ENCODE data around the gene RAB6B.

RAB6B gene

DNA sequence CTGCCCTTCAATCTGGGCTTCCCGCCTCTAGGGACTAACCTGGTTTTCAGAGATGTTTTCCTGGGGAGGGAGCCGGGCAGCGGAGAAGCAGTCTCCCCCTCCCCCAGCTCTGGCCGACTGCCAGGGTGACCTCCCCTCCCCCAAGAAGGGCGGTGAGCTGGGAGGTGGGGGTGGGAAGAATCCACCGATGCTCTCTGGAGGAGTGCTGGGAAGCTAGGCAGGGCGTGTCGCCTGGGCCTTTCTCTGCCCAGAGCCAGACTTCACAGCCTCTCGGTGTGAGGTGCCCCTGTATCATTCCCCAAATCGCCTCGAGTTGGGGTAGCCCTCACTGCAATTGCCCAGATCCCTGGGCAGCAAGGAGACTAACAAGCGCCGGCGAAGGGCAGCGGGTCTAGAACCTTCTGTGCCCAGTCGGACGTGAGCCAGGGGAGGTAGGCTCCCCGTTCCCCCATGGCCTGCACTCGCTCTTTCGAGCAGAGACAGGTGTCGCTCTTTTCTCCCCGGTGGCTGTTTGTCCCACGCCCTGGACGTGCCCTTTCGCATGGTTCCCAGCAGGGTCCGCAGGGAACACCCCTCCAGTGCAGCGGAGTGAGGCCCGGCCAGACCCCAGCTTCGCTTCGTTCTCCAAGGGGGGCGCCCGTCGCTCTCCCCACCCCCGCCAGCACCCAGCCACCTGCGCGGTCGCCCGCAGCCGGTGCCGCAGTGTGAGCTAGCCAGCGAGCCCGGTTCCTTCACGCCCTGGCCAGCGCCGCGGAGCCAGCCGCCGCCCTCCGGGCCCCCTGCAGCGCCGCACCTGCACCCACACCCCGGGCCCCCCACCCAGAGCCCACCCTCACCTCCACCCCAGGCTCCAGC, 1.1 kb downstream of the RAB6B start:
- DNase-seq = no peak

DNA sequence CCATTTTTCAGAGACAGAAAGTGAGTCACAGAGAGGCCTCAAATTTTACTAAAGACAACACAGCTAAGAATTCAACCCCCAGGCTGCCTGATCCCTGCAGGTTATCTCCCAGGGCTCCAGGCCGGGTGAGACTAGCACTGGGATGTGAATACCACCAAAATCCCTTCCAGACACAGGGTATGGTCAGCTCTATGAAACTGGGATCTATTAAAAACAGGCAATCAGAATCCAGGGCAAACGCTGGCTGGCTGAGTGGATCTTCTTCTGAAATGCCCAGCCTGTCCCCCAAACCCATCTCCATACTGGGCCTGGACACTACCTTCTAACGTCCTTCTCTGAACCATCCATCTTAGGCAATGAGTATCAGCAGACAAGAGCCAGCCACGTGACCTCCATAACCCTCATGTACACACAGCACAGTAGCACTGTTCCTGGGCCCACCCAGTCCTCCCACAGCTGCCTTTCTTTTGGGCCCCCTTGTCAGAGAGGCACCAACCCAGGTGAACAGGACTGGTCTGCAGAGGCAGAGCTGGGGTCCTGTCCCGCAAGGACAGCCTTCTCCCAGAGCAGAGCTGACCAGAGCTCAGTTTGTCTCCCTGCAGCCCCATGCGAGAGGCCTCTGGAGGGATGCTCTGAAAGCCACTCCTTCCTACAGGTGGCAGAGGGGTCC, 1.9 kb downstream of the RAB6B start:
- no peak for DNase-seq

DNA sequence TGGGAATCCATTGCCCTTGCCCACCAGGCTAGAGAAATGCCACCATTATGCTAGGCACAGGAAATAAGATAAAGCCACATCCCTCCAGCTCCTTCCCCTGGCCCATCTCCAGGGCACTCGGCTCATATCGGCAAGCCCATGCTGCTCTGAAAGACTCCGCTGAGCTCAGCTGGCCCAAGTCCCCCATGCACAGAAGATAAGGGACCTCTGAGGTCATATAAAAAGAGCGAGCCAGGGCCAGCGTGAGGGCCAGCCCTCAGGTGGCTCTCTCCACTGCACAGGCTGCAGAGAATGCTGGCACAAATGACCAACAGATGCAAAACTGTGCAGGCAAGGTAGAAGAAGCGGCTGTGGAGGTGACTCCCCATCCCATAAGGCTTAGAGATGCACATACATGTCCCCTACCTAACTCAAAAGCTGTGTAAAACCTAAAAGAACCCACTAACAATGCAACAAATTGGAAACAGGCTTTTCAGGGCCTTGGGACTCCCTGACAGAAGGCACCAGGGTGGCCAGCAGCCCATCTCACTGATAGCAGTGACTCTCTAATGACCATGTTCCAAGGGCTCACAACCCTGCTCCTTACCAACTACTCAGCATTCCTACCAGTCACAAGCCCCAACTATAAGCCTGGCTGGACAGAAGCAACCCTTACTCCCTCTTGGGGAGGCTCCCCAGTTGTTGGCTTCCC, 3.0 kb downstream of the RAB6B start:
- no peak for DNase-seq

DNA sequence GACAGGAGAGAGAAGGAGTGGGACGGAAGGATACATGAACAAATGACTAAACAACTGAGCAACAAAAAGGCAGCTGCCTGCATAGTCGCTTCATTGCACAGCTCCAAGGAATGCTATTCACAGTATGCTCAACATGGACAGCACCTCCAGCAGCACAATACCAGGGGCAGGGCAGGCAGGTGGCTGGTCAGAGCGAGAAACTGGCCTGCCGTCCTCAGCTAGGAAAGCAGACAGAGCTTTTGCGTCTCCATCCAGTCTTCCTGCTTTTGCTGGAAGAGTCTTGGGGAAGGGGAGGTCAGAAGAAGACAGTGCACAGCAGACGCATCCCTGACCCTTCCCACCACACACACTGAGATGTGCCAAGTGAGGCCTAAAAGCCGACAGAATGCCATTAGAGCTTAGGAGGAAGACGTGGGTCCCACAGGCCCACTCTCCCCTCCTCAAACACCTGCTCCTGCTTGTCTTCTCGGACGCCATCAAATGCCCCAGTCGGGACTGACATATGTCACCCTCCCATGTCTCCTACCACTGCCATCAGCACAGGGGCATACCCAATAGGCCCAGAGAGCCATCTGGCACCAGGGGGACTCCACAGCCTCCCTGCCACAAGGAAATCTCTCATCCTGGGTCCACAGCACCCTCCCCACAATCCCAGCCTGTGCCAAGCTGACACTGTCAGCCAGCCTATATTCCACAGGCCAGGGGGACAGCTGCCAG, 3.9 kb downstream of the RAB6B start:
- no peak for DNase-seq

DNA sequence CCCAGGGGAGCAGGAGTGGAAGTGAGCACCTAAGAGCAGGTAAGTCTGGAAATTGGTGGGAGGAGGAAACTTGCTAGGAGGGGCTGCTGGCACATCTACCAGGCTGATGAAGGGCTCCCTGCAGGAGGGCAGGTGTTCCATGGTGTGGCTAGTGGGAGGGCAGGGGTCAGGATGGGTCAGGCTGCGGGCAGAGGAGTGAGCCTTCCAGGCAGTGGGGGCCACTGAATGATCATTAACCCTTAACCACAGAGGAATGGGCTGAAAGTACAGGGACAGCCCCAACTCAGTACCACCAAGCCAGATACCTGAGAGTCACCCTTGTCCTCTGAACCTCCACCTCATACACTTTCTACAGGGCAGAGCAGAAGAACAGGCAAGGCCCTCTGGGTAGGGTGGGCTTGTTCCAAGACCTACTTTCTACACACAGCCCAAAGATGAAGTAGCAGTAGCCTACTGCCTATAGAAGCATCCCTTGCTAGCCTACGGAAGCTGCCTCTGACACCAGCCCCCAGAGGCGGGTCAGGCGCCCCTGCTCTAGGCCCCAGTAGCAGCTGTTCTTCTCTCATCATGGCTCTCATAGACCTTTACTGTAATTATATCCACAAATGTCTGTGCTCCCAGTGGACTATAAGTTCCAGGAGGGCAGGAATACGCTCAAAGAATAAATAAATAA, 4.6 kb downstream of the RAB6B start:
- DNase-seq = no peak

DNA sequence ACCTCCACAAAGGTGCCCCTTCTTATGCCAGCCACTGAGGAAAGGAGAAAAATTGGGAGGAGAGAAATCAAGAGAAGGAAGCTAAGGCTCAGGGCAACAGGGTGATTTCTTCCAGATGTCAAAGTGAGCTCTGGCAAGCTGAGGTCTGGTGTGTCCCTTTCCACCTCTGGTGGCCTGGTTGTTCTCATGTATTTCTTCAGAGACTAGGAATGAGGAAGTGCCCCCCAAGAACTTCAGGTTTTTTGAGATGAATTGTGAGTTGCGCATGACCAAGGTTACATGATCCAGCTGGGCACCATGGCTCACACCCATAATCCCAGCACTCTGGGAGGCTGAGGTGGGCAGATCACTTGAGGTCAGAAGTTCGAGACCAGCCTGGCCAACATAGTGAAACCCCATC, 5.6 kb downstream of the RAB6B start:
- no peak for DNase-seq

DNA sequence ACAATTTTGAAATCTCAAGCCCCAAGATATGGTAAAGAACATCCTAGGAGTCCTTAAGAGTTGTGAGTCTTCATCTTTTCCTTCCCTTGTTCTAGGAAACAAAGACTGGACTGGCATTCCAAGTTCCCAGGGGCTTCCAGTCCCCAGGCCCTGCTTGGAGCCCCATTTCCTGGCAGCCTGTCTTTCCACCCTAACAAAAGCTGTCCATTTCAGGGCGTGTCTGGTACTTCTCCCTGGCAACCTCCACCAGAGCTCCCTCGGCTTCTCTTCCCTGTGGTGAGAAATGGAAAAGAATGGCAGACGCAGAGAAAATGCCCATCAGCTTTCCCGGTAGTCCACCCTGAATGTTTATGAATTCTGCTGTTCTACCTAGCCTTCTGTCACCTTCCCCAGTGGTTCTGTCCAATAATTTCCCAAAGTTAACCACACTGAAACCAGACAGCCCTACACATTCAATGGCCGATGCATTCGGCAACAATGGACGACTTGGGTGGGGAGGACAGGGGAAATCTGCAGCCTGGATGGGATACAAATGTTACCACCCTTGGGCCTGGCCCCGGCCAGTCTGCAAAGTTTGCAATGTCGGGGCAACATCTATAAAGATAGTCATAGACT, 6.8 kb downstream of the RAB6B start:
- DNase-seq = no peak

DNA sequence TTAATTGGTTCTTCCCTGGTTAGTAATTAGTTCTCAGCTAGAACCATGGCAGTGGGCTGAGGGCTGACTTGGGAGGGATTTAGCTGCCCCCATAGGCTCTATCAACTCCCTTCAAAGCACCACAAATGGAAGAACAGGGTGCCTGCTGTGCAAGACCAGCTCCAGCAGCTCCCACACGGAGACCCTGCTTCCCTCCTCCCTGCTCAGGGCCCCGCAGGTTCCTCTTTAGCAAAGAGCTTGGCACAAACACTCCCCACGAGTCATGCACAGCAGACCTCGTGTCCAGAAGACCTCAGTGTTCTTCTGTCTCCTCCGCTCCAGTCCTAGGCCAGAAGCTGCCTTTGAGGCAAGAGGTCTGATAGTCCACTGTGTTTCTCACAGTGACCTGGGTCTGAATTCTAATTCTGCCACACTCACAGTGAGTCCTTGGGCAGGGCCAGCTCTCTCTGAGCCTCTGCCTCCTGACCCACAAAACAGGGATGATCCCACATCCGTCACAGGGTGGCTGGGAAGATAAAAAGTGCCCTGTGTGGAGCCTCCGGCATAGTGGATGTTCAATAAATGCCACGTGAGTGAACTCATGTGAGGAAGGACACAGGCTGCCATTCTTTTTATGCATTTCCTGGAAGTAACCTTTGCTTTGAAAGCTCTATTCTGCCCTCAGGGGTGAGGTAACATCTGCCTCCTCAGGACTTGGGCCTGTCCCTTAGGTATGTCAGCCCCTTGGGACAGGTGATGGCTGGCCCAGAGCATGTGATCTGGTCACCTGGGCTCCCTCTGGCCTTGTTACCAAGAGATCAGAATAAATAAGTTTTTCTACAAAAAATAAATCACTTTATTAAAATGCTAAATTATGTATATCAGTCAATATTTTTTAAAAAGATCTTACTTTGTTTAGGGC, 7.6 kb downstream of the RAB6B start:
- peak; percentile 29 for DNase-seq

DNA sequence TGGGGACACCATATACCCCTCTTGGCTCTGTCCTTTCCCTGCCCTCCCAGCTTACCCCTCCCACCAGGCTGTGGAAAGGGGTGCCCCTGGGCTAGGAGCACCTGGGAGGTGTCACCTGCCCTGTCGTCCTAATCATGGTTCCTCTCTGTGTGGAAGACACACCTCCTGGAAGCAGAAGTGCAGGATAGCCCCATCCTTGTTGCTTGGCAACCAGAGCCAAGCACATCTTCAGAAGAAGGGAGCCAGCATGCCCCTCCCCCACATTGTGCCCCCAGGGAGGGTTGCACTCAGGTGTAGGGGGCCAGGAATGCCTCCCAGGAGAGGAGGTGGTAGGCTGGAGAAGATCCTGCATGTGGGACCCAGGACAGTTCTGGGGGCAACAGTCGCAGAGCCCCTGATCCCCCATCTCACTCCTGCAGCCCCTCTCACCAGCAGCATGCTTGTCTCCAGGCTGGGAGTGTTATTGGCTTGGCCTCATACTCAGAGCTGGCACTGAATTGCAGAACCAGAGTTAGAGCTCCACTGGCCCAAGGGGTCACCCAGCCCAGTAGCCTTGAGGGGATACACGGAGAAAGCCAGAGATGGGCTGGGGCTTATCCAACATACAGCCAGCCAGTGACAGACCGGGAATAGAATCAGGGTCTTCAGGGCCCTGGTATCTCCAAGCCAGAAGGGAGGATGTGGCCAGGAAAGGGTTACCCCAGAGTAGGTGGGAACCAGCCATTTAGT, 8.4 kb downstream of the RAB6B start:
- no peak for DNase-seq

DNA sequence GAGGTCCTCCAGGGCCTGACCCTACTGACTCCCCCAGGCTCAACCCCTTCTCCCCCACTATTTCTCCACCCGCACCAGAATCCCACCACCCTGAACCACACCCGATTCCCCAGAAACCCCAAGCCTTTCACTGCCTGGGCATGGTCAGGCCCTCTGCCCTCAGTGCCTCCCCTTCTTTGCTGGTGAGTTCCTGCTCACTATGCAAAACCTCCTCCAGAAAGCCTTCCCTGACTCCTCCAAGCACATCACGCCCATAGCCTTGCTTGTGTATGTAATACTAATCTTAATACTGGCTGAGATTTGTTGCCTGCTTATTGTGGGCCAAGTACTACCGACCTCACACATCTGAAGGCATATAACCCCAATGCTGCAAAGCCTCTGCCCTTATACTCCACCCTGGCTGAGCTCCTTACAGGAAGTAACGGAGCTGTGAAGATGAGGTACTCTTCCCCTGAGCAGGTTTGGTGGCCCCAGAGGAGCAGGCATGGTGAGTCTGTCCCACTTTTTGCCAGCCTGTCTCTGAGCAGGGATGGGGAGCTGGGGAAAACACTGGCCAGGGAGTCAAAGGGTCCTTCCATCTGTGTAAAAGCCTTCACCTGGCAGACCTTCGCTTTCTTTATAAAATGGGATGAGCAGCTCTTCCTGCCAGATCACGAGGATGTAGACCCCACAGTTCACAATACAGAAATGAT, 9.5 kb downstream of the RAB6B start:
- DNase-seq = no peak

DNA sequence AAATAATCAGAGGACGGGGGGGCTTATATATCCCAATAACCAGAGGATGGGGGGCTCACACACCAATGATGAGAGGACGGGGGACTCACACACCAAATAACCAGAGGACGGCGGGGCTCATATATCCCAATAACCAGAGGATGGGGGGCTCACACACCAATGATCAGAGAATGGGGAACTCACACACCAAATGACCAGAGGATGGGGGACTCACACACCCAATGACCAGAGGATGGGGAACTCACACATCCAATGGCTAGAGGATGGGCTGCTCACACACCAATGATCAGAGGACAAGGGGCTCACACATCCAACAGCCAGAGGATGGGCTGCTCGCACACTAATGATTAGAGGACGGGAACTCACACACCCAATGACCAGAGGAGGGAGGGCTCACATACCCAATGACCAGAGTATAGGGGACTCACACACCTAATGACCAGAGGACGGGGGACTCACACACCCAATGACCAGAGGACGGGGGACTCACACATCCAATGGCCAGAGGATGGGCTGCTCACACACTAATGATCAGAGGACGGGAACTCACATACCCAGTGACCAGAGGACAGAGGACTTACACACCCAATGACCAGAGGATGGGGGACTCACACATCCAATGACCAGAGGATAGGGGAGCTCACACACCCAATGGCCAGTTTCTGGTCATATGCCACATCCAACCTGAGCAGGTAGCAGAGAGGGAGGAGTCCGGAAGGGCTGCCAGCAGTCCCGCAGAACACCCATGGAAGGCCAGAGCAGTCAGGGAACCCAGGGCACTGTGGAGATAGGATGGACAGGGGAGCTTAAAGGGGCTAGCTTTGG, 10.6 kb downstream of the RAB6B start:
- DNase-seq = no peak

DNA sequence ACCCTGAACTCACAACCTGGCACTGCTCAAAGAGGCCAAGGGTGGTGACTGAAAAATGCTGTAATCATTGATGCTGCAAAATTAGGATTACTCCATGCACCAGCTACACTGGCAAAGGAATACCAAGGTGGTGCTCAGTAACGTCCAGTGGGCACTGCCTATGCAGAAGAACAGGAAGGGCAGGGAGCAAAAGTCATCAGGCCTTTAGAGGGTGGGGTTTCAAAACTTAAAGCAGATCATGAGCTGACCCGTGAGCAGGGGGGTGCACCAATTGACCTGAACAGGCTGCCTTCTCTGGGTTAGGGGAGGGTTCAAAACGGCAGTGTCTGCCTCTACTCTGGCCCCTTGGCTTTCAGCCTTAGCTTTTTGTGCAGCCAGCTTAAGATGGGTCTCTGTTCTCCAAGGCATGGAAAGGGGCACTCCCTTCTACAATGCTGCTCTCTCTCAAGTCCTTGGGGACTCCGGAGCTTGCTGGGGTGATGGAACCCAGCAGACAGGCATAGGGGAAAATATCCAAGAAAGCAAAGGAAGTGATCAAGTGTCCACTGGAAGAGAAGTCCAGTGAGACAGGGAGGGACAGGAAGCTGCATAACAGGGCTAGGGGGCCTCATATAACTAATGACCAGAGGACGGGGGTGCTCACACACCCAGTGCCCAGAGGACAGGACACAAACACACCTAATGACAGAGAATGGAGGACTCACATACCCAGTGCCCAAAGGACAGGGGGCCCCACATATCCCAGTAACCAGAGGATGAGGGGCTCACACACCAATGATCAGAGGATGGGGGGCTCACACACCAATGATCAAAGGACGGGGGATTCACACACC, 11.4 kb downstream of the RAB6B start:
- DNase-seq = no peak

DNA sequence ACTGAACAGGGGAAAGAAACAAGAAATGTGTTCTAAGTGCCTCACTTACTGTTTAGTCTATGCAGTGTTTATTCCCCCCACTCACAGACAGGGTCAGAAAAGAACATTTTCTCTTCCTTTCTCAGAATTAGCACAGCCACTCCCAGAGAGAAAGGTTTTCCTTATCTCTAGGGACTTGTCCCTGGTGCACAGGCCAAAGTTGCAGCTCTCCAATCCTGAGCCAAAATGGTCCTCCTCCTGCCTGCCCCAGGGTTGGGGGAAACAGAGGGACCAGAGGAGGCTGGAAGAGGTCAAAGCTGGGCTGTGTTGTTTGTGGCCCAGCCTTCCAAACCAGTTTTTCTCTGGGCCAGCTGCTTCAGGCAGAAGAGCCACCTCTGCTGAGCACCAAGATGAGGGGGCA, 12.0 kb downstream of the RAB6B start:
- no peak for DNase-seq

DNA sequence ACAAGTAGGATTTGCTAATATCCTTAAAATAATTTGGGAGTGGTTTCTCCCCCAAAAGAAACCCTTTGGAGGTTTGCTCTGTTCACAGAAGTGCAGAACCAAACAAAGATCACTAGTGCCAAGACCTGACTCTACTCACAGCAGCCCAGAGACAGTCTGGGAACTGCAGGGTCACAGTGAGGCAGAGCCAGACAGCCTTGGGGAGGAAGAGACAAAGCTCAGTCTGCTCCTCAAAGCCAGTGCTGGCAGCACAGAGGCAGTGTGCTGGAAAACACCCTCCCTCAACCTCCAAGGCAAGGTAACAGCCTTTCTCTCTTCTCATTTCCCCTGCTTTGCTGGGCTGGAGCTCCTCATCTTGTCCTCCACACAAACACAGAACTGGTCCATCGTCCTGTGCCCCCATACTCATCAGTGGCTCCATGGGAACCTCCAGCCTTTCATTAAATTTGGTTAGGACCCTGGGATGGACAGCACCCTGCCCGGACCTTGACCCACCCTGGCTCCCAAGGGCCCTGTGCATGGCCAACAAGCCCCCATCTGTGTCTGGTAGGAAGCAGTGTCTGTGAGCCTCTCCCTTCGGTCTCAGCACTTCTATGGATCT, 12.6 kb downstream of the RAB6B start:
- no peak for DNase-seq

DNA sequence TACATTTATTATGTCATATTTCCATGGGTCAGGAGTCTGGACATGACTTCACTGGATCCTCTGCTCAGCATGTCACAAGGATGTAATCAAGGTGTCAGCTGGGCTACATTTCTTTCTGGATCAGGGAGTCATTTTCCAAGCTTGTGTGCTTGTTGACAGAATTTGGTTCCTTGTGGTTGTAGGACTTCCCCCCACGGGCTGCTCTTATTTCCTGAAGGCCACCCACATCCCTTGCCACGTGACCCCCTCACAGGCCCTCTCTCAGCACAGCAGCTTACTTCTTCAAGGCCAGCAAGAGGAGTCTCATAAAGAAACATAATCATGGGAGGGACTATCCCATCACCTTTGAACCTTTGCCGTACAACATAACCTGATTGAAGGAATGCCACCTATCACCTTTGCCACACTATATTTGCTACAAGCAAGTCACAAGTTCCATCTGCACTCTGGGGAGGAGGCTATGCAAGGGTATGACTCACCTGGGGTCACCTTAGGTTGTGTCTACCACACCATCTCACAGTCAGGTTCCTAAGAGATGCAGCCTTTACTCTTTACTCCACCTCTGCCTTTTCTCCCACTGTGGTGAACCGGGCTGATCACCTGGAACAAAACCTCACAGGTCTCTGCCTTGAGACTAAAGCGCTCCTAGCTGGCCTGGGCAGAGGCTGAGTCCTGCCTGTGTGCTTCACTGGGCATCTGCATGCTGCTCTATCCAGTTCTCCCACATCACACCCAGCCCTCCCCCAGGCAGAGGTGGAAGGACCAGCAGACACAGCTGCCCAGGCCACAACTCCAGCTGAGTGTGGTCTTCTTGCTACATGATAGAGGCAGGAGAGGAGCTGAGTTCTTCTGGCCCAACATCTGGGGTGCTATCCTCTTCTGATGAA, 13.5 kb downstream of the RAB6B start:
- peak; percentile 20 for DNase-seq

DNA sequence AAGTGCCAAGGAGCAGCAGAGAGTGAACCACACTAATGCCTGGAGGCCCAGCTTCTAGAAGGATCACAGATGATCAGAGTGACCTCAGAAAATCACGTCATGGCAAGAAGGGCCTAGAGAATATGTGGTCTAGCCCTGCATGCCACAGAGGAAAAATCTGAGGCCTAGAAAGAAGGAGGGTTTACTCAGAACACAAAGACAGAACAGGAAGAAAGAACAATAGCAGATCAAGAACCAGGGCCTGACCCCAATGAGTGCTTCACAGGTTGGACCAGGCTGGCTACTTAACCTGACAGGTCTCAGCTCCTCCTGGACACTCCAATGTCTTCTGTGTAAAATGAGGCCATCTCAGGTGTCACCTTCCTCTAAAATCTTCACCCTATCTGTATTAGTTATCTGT, 14.2 kb downstream of the RAB6B start:
- DNase-seq = no peak
